ENCODE measurements around the gene GPC2.
"Not testable (repeated sequence)": the region's sequence is repeated elsewhere in the genome, so short reads cannot be mapped to it uniquely, and the experiment has no call there.

GPC2 gene

DNA sequence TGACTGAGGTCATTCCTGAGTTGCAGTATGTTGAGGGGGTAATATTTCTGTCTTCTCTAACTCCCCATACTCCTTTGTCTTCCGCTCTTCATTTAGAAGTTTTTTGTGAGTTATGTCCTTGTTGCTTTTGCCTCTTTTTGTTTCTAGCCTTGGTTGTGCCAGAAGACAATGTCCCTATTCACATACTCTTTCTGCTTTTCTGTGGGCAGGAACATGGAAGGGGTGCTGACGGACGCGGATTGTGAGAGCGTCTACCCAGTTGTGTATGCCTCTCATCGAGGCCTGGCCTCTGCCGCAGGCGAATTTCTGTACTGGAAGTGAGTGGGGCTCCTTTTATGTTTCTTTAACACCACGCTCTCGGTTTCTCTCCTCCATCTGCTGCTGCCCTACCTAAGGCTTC, 21.1 kb upstream of the GPC2 start:
- no peak for DNase-seq

DNA sequence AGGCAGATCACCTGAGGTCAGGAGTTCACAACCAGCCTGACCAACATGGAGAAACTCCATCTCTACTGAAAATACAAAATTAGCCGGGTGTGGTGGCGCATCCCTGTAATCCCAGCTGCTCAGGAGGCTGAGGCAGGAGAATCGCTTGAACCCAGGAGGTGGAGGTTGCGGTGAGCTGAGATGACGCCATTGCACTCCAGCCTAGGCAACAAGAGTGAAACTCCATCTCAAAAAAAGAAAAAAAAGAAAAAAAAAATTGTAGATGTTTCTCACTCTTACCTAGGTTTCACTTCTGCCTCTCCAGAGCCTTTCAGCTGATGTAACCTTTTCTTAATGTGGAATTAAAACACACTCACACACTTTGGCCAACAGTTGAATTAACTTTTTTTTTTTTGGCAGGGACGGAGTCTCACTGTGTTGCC, 18.7 kb upstream of the GPC2 start:
- DNase-seq: not testable (repeated sequence)

DNA sequence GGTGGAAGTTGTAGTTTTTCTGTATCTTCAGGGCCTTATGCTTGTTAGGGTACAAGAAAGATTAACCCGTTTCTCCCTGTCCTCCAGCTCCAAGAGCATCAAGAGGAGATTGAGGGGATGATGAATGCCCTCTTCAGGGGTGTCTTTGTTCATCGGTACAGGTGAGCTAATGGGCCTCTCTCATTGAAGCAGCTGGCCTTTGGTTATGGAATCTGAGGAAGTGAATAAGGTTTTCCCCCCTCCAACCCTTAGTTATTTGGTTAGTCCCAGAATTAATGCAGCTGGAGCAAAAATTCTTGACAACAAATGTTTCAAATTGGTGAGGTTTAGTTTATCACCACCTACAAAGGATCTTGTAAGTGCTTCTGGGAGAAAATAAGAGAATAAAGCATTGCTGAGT, 18.0 kb upstream of the GPC2 start:
- no peak for DNase-seq

GRCh38 chr7:100192969-100193368, 15.8 kb upstream of the GPC2 start:
- DNase-seq: no peak

DNA sequence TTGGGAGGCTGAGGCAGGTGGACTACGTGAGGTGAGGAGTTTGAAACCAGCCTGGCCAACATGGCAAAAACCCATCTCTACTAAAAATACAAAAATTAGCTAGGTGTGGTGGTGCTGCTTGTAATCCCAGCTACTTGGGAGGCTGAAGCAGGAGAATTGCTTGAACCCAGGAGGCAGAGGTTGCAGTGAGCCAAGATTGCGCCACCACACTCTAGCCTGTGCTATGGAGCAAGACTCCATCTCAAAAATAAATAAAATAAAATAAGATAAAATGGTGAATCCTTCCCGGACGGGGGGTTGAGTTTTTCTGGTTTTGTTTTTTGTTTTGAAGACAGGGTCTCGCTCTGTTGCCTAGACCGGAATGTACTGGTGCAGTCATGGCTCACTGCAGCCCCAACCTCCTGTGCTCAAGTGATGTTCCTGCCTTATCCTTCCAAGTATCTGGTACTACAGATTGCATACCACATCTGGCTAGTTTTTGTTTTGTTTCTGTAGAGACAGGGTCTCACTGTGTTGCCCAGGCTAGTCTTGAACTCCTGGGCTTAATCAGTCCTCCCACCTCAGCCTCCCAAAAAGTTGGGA, 15.2 kb upstream of the GPC2 start:
- not testable (repeated sequence) for DNase-seq

DNA sequence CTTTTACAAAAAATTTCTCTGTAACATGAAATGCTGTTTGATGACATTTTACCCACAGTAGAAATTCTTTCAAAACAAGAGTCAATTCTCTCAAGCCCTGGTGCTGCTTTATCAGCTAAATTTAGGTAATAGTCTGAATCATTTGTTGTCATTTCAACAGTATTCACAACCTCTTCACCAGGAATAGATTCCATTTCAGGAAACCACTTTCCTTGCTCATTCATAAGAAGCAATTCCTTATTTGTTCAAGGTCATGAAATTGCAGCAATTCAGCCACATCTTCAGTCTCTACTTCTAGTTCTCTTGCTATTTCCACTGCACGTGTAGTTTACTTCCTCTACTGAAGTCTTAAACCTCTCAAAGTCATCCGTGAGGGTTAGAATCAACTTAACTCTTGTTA, 14.6 kb upstream of the GPC2 start:
- DNase-seq: no peak

DNA sequence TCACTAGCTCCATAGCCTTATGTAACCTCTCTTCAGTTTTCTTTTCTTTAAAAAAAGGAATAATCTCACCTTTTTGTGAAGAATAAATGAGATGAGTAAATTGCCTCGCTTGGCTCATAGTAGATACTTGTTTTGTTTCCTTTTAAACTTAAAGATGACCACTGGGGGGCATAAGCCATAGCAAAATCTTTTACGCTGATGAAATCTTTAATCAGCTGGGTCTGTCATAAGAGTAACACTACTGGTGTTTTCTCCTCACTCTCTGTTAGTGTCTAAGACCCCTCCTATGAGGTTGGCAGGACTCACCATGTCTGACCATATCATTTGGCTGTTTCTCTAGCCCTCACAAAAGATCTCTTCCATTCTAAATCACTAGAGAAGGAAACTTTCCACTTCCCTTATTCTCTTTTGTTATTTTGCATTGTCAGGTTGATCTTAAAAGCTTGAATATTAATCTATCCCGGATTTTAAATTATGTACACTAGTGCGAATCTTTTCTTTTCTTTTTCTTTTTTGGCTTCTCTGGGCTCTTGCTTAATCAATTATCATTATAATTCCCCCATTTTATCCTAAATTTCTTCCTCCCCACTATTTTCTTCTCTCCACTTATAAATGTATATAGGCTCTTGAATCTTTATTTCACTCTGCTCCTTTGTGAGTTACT, 13.0 kb upstream of the GPC2 start:
- no peak for DNase-seq

GRCh38 chr7:100189061-100189460, 11.9 kb upstream of the GPC2 start:
- DNase-seq: no peak

DNA sequence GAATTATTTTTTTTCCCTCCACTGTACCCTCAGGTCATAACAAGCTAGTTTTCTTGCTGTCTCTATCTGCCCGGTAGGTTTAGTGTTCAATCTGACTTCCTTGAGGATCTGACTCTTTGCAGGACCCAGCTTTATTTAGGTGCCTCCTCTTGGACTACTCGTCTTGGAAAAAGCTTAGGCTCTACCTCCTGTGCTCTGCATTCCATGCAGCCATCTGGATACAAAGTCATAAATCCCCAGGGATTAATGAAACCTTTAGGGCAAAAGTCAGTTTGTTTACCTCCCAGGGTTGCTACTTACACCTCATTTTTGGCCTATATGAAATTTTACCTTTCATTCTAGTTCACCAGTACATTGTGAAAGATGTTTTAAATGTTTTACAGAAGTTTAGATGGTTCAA, 8.5 kb upstream of the GPC2 start:
- DNase-seq: no peak

DNA sequence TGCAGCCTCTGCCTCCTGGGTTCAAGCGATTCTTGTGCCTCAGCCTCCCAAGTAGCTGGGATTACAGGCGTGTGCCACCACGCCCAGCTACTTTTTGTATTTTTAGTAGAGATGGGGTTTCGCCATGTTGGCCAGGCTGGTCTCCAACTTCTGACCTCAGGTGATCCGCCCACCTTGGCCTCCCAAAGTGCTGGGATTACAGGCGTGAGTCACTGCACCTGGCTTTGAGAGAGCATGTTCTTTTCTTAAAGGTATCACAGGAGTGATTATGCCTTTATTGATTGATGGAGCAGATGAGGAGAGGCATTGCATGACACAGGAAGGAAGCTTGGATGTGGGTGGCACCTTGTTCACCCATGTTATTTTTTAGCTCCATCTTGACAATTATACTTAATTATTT, 5.9 kb upstream of the GPC2 start:
- DNase-seq: not testable (repeated sequence)

DNA sequence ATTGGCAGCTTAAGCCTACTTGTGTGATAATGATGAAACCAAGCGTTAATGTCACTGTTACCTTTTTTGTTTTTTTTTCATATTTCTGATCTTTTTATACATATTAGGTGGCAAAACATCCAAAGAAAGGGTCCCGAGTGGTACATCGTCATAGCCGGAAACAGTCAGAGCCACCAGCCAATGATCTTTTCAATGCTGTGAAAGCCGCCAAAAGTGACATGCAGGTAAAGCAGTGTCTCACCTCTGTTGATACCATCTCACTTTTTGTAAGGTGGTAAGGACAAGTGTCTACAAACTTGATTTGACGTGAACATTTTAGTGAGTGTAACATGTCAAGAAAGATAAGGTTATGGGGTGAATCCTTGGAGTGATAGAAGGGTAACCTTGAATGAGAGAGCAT, 5.4 kb upstream of the GPC2 start:
- DNase-seq: not testable (repeated sequence)

DNA sequence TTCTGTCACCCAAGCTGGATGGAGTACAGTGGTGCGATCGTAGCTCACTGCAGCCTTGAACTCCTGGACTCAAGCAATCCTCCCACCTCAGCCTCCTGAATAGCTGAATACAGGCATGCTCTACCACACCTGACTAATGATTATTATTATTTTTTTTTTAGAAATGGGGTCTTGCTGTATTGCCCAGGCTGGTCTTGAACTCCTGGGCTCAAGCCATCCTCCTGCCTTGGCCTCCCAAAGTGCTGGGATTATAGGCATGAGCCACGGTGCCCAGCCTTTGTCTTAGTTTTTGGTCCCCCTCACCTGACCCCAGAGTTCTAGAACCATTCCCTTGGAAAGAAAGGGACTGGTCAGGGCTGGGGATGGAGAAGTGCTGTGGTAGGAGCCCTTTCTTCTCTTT, 2.9 kb upstream of the GPC2 start:
- DNase-seq: not testable (repeated sequence)

DNA sequence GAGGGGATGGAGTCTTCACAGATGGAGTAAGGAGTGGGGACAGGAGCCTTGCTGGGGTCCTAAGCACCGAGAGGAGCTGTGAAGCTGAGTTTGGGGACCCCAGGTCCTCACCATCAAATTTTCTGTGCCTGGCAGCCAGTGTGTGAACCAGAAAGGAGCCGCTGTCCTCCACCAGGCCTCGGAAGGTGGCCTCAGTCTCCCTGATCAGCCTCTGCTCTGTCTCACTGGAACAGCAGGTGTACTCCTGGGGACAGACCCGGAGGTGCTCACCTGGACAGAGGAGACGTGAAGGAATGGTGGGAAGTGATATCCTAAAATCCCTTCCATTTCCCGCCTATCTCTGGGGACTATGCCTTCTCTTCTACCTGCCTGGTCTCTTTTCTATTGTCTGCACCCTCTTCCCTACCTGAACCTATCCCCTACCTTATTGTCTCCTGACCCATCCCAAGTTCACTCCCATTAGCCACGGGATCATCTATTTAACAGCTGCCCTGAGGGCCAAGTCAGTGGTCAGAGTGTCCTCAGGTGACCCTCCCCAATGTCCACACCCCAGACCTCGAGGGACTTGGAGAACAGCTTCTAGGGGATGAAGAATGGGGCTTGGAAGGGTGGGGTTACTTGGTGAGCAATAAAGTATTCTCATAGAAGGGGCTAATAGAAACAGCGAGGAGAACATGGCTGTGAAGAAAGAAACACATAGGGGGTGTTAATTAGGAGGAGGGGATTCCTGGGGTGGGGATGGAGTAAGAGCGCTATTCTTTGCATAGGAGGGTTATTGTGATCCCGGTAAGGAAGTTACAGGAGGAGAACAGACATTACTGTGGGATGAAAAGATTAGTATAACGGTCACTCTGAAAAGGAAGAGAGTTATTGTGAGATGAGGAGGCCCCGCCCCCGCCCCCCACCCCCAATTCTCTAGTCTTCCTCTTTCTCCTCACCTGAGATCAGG, 811 bp downstream of the GPC2 start:
- DNase-seq: no peak

- DNase-seq: no peak
These were observed 1.8 kb downstream of the GPC2 start for GRCh38 chr7:100175296-100175935.

DNA sequence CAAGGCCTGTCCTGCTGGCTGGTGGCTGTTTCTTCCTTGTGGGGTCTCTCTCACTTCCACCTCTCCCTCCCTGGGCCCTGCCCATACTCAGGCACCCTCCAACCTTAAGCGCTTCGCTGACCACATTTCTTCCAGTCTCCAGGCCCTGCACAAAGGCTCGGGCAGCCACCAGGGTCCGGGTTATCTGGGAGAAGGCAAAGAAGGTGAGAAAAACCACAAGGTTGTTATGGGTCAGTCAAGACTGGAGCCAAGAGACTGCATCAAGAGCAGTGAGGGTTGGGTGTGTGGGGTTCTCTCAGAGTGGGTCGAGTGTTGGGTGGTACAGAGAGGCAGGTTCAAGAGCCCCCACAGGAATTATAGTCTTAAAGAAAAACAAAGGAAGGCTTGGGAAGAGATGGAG, 2.6 kb downstream of the GPC2 start:
- DNase-seq: no peak

GRCh38 chr7:100173806-100174495, 3.2 kb downstream of the GPC2 start:
- DNase-seq: no peak

DNA sequence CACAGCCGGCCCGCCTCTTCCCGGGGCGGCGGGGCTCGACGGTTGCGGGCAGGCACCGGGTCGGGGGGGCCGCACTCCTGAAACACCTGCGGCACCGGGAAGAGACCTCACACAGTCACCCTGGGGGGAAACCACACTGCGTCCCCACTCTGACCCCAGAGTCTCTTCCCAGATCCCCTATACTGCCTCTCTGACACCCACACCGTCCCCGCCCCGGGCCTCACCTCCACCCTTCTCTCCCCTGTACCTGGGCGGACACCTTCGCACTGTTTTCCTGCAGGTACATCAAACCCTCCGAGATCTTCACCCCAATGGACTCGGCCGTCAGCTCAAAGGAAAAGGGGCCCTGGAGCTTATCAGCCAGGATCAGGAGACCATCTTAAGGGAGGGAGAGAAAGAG, 5.3 kb downstream of the GPC2 start:
- no peak for DNase-seq

DNA sequence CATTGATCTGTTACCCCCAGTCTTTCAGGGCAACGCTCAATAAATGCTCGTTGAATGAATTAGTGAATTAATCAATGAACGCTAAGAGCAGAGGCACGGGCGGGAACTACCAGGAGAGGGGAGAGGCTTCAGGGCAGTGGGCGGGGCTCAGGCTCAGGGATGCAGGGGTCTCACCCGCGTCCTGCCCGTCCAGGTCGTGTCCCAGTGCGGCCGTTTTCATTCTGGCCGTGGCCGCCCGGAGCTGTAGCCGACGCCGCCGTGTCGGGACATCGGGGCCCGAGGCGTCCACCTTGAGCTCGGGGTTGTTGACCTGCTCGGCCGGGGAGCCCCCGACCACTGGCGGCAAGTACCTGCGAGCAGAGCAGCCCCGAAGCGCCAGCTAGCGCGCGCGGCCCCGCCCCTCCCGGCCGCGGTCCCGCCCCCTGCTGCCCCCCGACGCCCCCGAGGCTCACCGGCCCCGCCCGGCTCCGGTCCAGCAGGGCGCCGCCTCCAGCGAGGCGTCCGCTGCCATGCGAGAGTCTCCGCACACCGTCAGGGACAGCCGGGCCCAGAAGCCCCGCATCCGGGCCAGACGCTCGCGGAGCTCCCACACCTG, 6.0 kb downstream of the GPC2 start:
- no peak for DNase-seq

DNA sequence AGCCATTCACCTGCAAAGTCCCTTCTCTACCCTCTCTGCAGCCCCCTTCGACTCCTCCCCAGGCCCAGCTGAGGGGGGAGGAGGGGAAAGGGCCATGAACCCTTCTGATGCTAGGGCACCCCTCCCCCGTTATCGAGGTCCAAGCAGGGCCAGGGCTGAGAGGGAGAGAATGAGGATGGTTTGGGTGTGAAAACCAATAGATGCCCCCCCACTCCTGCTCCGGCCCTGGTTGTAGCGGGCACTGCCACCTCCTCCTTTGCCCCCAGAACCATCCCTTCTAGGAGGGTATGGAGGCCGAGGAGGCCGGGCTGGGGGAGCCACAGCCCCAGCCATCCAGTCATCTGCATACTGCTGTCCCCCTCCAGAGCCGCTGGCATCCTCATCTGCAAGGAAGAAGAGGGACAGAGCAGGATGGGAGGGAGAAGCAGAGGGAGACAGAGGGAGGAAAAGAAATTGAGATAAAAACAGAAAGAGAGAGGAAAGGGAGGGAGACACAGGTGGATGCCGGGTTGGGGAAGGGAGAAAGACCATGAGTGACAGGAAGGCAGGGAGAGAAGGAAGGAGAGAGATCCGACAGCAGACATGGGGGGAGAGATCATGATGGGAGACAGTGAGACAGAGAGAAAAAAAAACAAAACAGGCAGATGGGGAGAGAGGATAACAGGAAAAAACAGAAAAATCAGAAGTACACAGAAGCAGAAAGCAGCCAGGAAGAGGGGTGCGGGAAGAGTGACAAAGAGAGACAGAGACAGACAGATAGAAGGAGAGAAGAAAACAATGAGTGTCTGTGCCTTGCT, 6.9 kb downstream of the GPC2 start:
- no peak for DNase-seq

DNA sequence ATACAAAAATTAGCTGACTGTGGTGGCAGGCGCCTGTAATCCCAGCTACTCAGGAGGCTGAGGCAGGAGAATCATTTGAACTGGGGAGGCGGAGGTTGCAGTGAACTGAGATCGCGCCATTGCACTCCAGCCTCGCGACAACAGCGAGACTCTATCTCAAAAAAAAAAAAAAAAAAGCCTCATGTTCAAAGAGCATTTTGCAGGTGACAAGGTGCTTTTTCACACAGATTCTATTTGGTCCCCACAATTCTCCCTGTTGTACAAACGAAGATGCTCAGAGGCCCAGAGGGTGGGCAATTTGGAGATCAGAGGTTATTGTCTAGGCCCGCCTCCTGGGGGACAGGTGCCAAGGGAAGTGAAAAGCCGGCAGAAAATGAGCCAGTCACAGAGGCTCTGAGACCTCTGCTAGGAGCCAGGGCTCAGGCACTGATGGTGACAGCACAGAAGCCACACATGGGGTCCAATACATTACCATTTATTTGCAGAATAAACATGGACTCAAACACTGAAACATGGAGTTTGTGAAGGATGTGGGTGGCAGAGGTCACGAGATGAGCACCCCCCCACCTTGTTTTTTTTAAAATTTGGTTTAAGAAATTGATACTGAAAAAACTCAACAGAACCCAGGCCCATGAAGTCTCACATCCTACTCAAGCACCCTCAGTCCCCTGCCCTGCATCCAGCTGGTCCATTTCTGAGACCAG, 7.9 kb downstream of the GPC2 start:
- no peak for DNase-seq

GRCh38 chr7:100167912-100168323, 9.3 kb downstream of the GPC2 start:
- DNase-seq: no peak
